ENCODE data around the gene PLEKHM3.

- TF ChIP-seq EZH2 (IDR thresholded peaks at IDR 0.05; ENCODE audit: low read length, missing control alignments): no peak
- TF ChIP-seq, protein P1, sequence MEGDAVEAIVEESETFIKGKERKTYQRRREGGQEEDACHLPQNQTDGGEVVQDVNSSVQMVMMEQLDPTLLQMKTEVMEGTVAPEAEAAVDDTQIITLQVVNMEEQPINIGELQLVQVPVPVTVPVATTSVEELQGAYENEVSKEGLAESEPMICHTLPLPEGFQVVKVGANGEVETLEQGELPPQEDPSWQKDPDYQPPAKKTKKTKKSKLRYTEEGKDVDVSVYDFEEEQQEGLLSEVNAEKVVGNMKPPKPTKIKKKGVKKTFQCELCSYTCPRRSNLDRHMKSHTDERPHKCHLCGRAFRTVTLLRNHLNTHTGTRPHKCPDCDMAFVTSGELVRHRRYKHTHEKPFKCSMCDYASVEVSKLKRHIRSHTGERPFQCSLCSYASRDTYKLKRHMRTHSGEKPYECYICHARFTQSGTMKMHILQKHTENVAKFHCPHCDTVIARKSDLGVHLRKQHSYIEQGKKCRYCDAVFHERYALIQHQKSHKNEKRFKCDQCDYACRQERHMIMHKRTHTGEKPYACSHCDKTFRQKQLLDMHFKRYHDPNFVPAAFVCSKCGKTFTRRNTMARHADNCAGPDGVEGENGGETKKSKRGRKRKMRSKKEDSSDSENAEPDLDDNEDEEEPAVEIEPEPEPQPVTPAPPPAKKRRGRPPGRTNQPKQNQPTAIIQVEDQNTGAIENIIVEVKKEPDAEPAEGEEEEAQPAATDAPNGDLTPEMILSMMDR (conservative IDR thresholded peaks at IDR 0.05 in 1 of 2, IDR thresholded peaks at IDR 0.05 in 1 of 2; ENCODE audit: low read depth in 1 of 2, low read length in 2 of 2): no peak
These were observed 29.4 kb downstream of the PLEKHM3 start for GRCh38 chr2:207995887-207996286.

All from fibroblast of lung (primary cell).